Gastrocnemius medialis (tissue), 4 donors: ENCODE measurements around the gene SCYL1.

Experiments used
- POLR2A ChIP-seq, 2 donors: fragments of 450-650 bp; IDR thresholded peaks; one replicate each; pipeline ENCODE4 v1.6.1; 2017; ENCODE audit warnings: antibody characterized with exemption in 2 of 2, mild to moderate bottlenecking in 2 of 2, moderate library complexity in 2 of 2
- TF ChIP-seq, protein P1 (sequence below), 5 experiments: fragments of 450-650 bp in 3 of 5; fragments of 200-600 bp in 2 of 5; sonication (generic) in 2 of 5; IDR thresholded peaks in 4 of 5; conservative IDR thresholded peaks in 1 of 5; 1 replicate in 4 of 5; 2 replicates in 1 of 5; pipeline ENCODE4 v1.5.1; 2016 to 2019; ENCODE audit warnings: antibody characterized with exemption in 5 of 5, mild to moderate bottlenecking in 3 of 5, moderate library complexity in 3 of 5

DNA sequence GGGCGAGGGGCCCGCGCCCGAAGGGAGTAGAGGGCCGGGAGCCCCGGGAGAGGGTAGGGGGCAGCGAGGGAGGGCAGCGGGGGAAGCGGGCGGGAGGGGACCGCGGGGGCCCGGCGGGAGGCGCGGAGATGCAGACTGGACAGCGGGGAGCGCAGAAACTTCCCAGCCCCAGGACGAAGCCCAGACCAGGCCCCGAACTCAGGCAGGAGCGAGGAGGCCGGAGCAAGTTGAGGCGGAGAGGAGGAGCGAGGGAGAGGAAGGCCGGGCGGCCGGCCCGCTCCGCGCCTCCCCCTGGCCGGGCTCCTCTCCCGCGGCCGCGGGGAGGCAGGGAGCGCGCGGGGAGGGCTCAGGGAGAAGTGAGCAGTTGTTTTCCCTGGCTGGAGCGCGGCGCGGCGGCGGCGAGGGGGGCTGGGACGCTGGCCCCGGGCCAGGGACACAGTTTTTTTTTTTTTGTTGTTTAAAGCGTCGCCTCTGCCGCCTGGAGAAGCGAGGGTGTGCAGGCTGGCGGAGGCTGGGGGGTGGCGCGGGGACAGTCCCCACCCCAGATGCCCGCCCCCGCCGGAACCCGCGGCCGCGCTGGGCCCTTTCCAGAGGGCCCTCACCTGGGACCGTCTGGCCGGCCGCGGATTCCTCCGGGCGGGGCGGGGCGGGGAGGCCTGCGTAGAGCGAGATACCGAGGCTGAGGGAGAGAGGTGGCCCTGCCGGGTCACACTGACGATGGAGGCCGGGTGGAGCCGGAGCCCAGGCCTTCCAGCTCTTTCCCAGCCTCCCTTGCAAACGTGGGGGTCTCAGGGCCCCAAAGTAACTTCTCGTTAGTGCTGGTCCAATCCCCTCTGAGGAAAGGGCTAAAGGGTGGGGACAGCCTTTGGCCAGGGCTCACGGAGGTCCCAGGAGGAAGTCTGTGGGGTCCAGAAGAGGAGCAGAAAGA lies 33.4 kb downstream of the SCYL1 start, which contains the start of gene LTBP3:
- TF ChIP-seq, protein P1, sequence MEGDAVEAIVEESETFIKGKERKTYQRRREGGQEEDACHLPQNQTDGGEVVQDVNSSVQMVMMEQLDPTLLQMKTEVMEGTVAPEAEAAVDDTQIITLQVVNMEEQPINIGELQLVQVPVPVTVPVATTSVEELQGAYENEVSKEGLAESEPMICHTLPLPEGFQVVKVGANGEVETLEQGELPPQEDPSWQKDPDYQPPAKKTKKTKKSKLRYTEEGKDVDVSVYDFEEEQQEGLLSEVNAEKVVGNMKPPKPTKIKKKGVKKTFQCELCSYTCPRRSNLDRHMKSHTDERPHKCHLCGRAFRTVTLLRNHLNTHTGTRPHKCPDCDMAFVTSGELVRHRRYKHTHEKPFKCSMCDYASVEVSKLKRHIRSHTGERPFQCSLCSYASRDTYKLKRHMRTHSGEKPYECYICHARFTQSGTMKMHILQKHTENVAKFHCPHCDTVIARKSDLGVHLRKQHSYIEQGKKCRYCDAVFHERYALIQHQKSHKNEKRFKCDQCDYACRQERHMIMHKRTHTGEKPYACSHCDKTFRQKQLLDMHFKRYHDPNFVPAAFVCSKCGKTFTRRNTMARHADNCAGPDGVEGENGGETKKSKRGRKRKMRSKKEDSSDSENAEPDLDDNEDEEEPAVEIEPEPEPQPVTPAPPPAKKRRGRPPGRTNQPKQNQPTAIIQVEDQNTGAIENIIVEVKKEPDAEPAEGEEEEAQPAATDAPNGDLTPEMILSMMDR (IDR thresholded peaks at IDR 0.05 in 4 of 5, conservative IDR thresholded peaks at IDR 0.05 in 1 of 5): peak in 3 of 5 experiments; percentile 18 to 27 (median 24)
- peak; percentile 52 to 54 for TF ChIP-seq POLR2A (IDR thresholded peaks at IDR 0.05)
